ENCODE measurements around the gene TRAPPC6A. TPM values are rescaled to one million over a fixed set of nuclear protein-coding genes. Genes with fewer than 3 reads are reported as not detected.

The TRAPPC6A gene
- total and polyA plus RNA-seq, 2 experiments from 2014 or later: 29.4 to 74.7 TPM

GRCh38 chr19:45140144-45140503, 37.9 kb downstream of the TRAPPC6A start:
- no peak for ATAC-seq

More at GRCh38 chr19:45140144-45140503, 37.9 kb downstream of the TRAPPC6A start:
- no peak overlapping the region for H3K27ac Mint-ChIP-seq
- no peak for TF ChIP-seq EZH2phosphoT487 (IDR thresholded peaks at IDR 0.05; ENCODE audit: unreplicated experiment)
- TF ChIP-seq ZNF114 (CRISPR knock-in tag; IDR thresholded peaks at IDR 0.05): no peak
- no peak for TF ChIP-seq EZH2 (IDR thresholded peaks at IDR 0.05; ENCODE audit: low read depth, unreplicated experiment)
- TF ChIP-seq REST (IDR thresholded peaks at IDR 0.05; ENCODE audit: unreplicated experiment): no peak
- no peak for TF ChIP-seq JUNB (IDR thresholded peaks at IDR 0.05; ENCODE audit: unreplicated experiment)
- no peak for TF ChIP-seq NANOG (IDR thresholded peaks at IDR 0.05; ENCODE audit: borderline replicate concordance)
- TF ChIP-seq ETS1 (IDR thresholded peaks at IDR 0.05): no peak
- no peak for TF ChIP-seq ZNF331 (CRISPR knock-in tag; IDR thresholded peaks at IDR 0.05; ENCODE audit: low read depth)
- TF ChIP-seq STAT1 (IDR thresholded peaks at IDR 0.05; ENCODE audit: unreplicated experiment): no peak
- TF ChIP-seq POLR2AphosphoS5 (IDR thresholded peaks at IDR 0.05; ENCODE audit: low read depth): no peak
- TF ChIP-seq CREB1 (CRISPR knock-in tag; IDR thresholded peaks at IDR 0.05; ENCODE audit: low read depth): no peak
- no peak for TF ChIP-seq ZNF462 (CRISPR knock-in tag; IDR thresholded peaks at IDR 0.05)
- no peak for TF ChIP-seq CTCF (conservative IDR thresholded peaks at IDR 0.05; ENCODE audit: low read depth in 2 of 2)
- H3K4me3 Mint-ChIP-seq: no peak overlapping the region
- Histone ChIP-seq H3F3A (replicated peaks; ENCODE audit: low read depth) (no peaks in the 10 kb centered on the region), H3K9me2 (ENCODE audit: insufficient read depth) (no peaks in the 10 kb centered on the region), H3K4me2 (no peak overlapping the region), H3K27ac (ENCODE audit: low read depth) (no peak overlapping the region), H3K27me3 (ENCODE audit: insufficient read depth) (no peaks in the 10 kb centered on the region), H3K79me2 (replicated peaks; ENCODE audit: insufficient read depth) (peaks cover 35% of the 10 kb centered on the region), H4K20me1 (replicated peaks; ENCODE audit: insufficient read depth) (peaks cover 3% of the 10 kb centered on the region; the same call in 1 of the 2 replicates), H2AFZ (no peak overlapping the region), H3K36me3 (ENCODE audit: insufficient read depth) (no peaks in the 10 kb centered on the region), H3K4me1 (ENCODE audit: insufficient read depth) (peaks cover 15% of the 10 kb centered on the region; the same call in 1 of the 2 replicates), H3K4me3 (no peak overlapping the region)
- H3K4me1 Mint-ChIP-seq: peaks cover 24% of the 10 kb centered on the region
- peaks cover 18% of the 10 kb centered on the region for H3K36me3 Mint-ChIP-seq (ENCODE audit: low read depth)
- no peak for DNase-seq (ENCODE audit: low spot score)
- H3K9me3 Mint-ChIP-seq: no peaks in the 10 kb centered on the region; the same call in 2 of the 3 replicates
- H3K27me3 Mint-ChIP-seq (ENCODE audit: insufficient read depth, low read depth, poor library complexity): peaks cover 15% of the 10 kb centered on the region
